ENCODE results near the gene ZNF275.
"Not testable (repeated sequence)": the region's sequence is repeated elsewhere in the genome, so short reads cannot be mapped to it uniquely, and the experiment has no call there.

DNA sequence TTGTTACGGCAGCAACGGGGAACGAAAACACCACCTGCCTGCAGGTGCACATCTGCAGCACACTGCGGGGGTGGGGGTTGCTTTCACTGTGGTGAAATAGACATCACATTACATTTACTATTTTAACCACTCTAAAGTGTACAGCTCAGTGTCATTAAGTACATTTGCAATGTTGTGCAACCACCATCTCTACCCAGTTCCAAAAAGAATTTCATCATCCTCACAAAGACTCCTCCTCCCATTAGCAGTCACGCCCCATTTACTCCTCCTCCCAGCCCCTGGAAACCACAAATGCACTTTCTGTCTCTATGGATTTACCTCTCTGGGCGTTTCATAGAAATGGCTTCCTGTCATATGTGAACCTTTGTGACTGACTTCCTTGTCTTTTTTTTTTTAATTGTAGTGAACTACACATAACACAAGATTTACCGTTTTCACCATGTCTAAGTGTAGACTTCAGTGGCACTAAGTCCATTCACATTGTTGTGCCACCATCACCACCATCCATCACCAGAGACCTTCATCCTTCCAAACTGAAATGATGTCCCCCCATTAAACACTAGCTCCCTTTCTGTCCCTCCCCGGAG is 40.4 kb upstream of the ZNF275 start:
- TF ChIP-seq JUN (IDR thresholded peaks at IDR 0.05; ENCODE audit: low read depth, low read length); POLR2A (IDR thresholded peaks at IDR 0.05; ENCODE audit: control extremely low read depth in 1 of 2, low read depth in 2 of 2, low read length in 2 of 2); GABPA (IDR thresholded peaks at IDR 0.05; ENCODE audit: borderline replicate concordance, insufficient read depth, low read length): not testable (repeated sequence)

All from H1 (cell line).